Activated CD8-positive, alpha-beta T cell treated with anti-CD3 and anti-CD28 coated beads, Interleukin-2, amount 10 ng/mL, durations not matched to agents 7 days and 5 days (primary cell): ENCODE measurements around the gene GNAS-AS1. TPM values are rescaled to one million over a fixed set of nuclear protein-coding genes. Genes with fewer than 3 reads are reported as not detected.
A peak's percentile ranks its signal among the peaks of the same experiment; 100 is the strongest.

Experiments used
- ATAC-seq: fragments of 150-1000 bp; cut with Tn5 transposase; one replicate; pipeline ENCODE4 v1.10.0; 2021; ENCODE audit warnings: moderate library complexity
- CTCF ChIA-PET: fragments of 350-600 bp; sonication (Branson Sonifier 250); formaldehyde crosslinking; loops from one replicate; lab custom pipeline; 2021; ENCODE audit warnings: antibody characterized with exemption; lab: Charles Lee
- POLR2A ChIA-PET: fragments of 350-600 bp; sonication (Branson Sonifier 250); formaldehyde crosslinking; loops from one replicate; lab custom pipeline; 2021; ENCODE audit warnings: antibody characterized with exemption; lab: Charles Lee
- DNase-seq: peaks from one replicate; pipeline ENCODE4 v3.0.0-alpha.2; 2020
- H3K27ac Mint-ChIP-seq: one replicate; pipeline ENCODE4 v1.8.0; 2021; ENCODE audit warnings: mild to moderate bottlenecking, mixed read lengths
- H3K27me3 Mint-ChIP-seq: one replicate; pipeline ENCODE4 v1.8.0; 2021; ENCODE audit warnings: low read depth, mixed read lengths
- H3K36me3 Mint-ChIP-seq: one replicate; pipeline ENCODE4 v1.8.0; 2021; ENCODE audit warnings: low read depth, mixed read lengths
- H3K4me1 Mint-ChIP-seq: one replicate; pipeline ENCODE4 v1.8.0; 2021; ENCODE audit warnings: low read depth, mixed read lengths
- H3K4me3 Mint-ChIP-seq: one replicate; pipeline ENCODE4 v1.8.0; 2021; ENCODE audit warnings: mild to moderate bottlenecking, mixed read lengths
- H3K9me3 Mint-ChIP-seq: one replicate; pipeline ENCODE4 v1.8.0; 2022; ENCODE audit warnings: mixed read lengths; ENCODE audit not compliant: insufficient read depth
- total RNA-seq, 2 experiments: library from RNA; stranded (reverse); gene quantifications; one replicate each; pipeline ENCODE4 v1.2.3, GENCODE V29; 2021

The GNAS-AS1 gene
- total RNA-seq, 2 experiments from 2014 or later = 1.3 to 2.0 TPM

GRCh38 chr20:58883241-58883691, 32.6 kb upstream of the GNAS-AS1 start:
- no peak overlapping the region for H3K27ac Mint-ChIP-seq
- no peaks in the 10 kb centered on the region for H3K27me3 Mint-ChIP-seq
- no peaks in the 10 kb centered on the region for H3K9me3 Mint-ChIP-seq
- POLR2A ChIA-PET = interaction anchor here (0.8 kb wide), 1 partner anchor 149 kb away, joined by 3 read pairs; the partner anchor contains the start of gene ATP5F1E
- peaks cover 2% of the 10 kb centered on the region for H3K36me3 Mint-ChIP-seq
- peaks cover 48% of the 10 kb centered on the region for H3K4me1 Mint-ChIP-seq
- no peak overlapping the region for H3K4me3 Mint-ChIP-seq
- no peak for ATAC-seq
- no peak for DNase-seq
- CTCF ChIA-PET = interaction anchor here (1.5 to 2.6 kb wide), 2 partner anchors 12 to 16 kb away, joined by 4 to 11 read pairs; no protein-coding TSS in a partner anchor

GRCh38 chr20:58882704-58883089, 32.0 kb upstream of the GNAS-AS1 start:
- no peak for DNase-seq
- Mint-ChIP-seq H3K27ac (no peak overlapping the region), H3K4me1 (peaks cover 49% of the 10 kb centered on the region), H3K9me3 (no peaks in the 10 kb centered on the region), H3K36me3 (peaks cover 2% of the 10 kb centered on the region), H3K4me3 (no peak overlapping the region), H3K27me3 (no peaks in the 10 kb centered on the region)
- ATAC-seq = no peak
- CTCF ChIA-PET = interaction anchor here (1.5 to 2.6 kb wide), 2 partner anchors 12 to 15 kb away, joined by 4 to 11 read pairs; no protein-coding TSS in a partner anchor
- POLR2A ChIA-PET = no interaction called here

GRCh38 chr20:58880994-58881752, 30.5 kb upstream of the GNAS-AS1 start:
- no peak for ATAC-seq

GRCh38 chr20:58880441-58880840, 29.7 kb upstream of the GNAS-AS1 start:
- ATAC-seq = no peak
- H3K4me1 Mint-ChIP-seq = peaks cover 40% of the 10 kb centered on the region
- no peak overlapping the region for H3K27ac Mint-ChIP-seq
- ChIA-PET CTCF (interaction anchor here (0.6 to 2.1 kb wide), 2 partner anchors 10 to 221 kb away, joined by 3 to 9 read pairs; no protein-coding TSS in a partner anchor), POLR2A (interaction anchor here (0.6 kb wide), 1 partner anchor 97 kb away, joined by 5 read pairs; no protein-coding TSS in a partner anchor)
- H3K27me3 Mint-ChIP-seq = no peaks in the 10 kb centered on the region
- DNase-seq = no peak
- peaks cover 2% of the 10 kb centered on the region for H3K36me3 Mint-ChIP-seq
- H3K9me3 Mint-ChIP-seq = no peaks in the 10 kb centered on the region
- H3K4me3 Mint-ChIP-seq = no peak overlapping the region

More at GRCh38 chr20:58880994-58881752, 30.5 kb upstream of the GNAS-AS1 start:
- CTCF ChIA-PET = interaction anchor here (1.0 to 1.5 kb wide), 2 partner anchors 16 to 326 kb away, joined by 3 read pairs; no protein-coding TSS in a partner anchor
- no peaks in the 10 kb centered on the region for H3K27me3 Mint-ChIP-seq
- no peaks in the 10 kb centered on the region for H3K9me3 Mint-ChIP-seq
- H3K4me3 Mint-ChIP-seq = no peak overlapping the region
- DNase-seq = no peak
- POLR2A ChIA-PET = no interaction called here
- peaks cover 2% of the 10 kb centered on the region for H3K36me3 Mint-ChIP-seq
- peaks cover 43% of the 10 kb centered on the region for H3K4me1 Mint-ChIP-seq
- H3K27ac Mint-ChIP-seq = no peak overlapping the region

GRCh38 chr20:58878399-58878798, 27.7 kb upstream of the GNAS-AS1 start:
- H3K4me1 Mint-ChIP-seq = peaks cover 32% of the 10 kb centered on the region
- H3K27ac Mint-ChIP-seq = peak overlapping the region; percentile 69
- POLR2A ChIA-PET = interaction anchor here (1.3 to 1.5 kb wide), 2 partner anchors 11 to 154 kb away, joined by 4 read pairs; partner anchors contain the start of gene ATP5F1E
- no peaks in the 10 kb centered on the region for H3K36me3 Mint-ChIP-seq
- DNase-seq (no peak), ATAC-seq (no peak)
- no peaks in the 10 kb centered on the region for H3K9me3 Mint-ChIP-seq
- H3K4me3 Mint-ChIP-seq = no peak overlapping the region
- CTCF ChIA-PET = interaction anchor here (0.5 to 2.1 kb wide), 2 partner anchors 8 to 14 kb away, joined by 3 to 9 read pairs; no protein-coding TSS in a partner anchor
- no peaks in the 10 kb centered on the region for H3K27me3 Mint-ChIP-seq

GRCh38 chr20:58877976-58878360, 27.3 kb upstream of the GNAS-AS1 start:
- Mint-ChIP-seq H3K36me3 (no peaks in the 10 kb centered on the region), H3K9me3 (no peaks in the 10 kb centered on the region), H3K27me3 (no peaks in the 10 kb centered on the region), H3K4me1 (peaks cover 34% of the 10 kb centered on the region), H3K27ac (peak overlapping the region; percentile 69), H3K4me3 (peak overlapping the region; percentile 15)
- ChIA-PET CTCF (interaction anchor here (2.7 kb wide), 1 partner anchor 10 kb away, joined by 8 read pairs; no protein-coding TSS in a partner anchor), POLR2A (interaction anchor here (1.3 to 1.5 kb wide), 2 partner anchors 11 to 154 kb away, joined by 4 read pairs; partner anchors contain the start of gene ATP5F1E)
- DNase-seq = peak; percentile 64
- ATAC-seq = peak; percentile 90

- CTCF ChIA-PET = interaction anchor here (0.6 to 2.7 kb wide), 3 partner anchors 10 to 527 kb away, joined by 3 to 8 read pairs (median 4); no protein-coding TSS in a partner anchor
These were observed 26.6 kb upstream of the GNAS-AS1 start for GRCh38 chr20:58877050-58877975.

GRCh38 chr20:58876437-58876836, 25.7 kb upstream of the GNAS-AS1 start:
- peaks cover 2% of the 10 kb centered on the region for H3K27me3 Mint-ChIP-seq
- H3K9me3 Mint-ChIP-seq = no peaks in the 10 kb centered on the region
- ChIA-PET CTCF (interaction anchor here (0.6 to 2.7 kb wide), 2 partner anchors 9 to 288 kb away, joined by 4 to 8 read pairs; no protein-coding TSS in a partner anchor), POLR2A (no interaction called here)
- H3K36me3 Mint-ChIP-seq = no peaks in the 10 kb centered on the region
- no peak overlapping the region for H3K4me3 Mint-ChIP-seq
- ATAC-seq (no peak), DNase-seq (no peak)
- peaks cover 41% of the 10 kb centered on the region for H3K4me1 Mint-ChIP-seq
- H3K27ac Mint-ChIP-seq = no peak overlapping the region

More at GRCh38 chr20:58877050-58877975, 26.6 kb upstream of the GNAS-AS1 start:
- Mint-ChIP-seq H3K9me3 (no peaks in the 10 kb centered on the region), H3K27ac (peak overlapping the region; percentile 69), H3K4me3 (no peak overlapping the region), H3K4me1 (peaks cover 41% of the 10 kb centered on the region), H3K27me3 (no peaks in the 10 kb centered on the region), H3K36me3 (no peaks in the 10 kb centered on the region)
- POLR2A ChIA-PET = interaction anchor here (1.3 to 1.5 kb wide), 2 partner anchors 12 to 155 kb away, joined by 4 read pairs; partner anchors contain the start of gene ATP5F1E
- ATAC-seq (peak; percentile 12), DNase-seq (no peak)

GRCh38 chr20:58875541-58876134, 24.9 kb upstream of the GNAS-AS1 start:
- H3K36me3 Mint-ChIP-seq = no peaks in the 10 kb centered on the region
- H3K27ac Mint-ChIP-seq = no peak overlapping the region
- H3K4me1 Mint-ChIP-seq = peaks cover 45% of the 10 kb centered on the region
- no peak overlapping the region for H3K4me3 Mint-ChIP-seq
- no peak for DNase-seq
- CTCF ChIA-PET = interaction anchor here (0.9 to 2.7 kb wide), 3 partner anchors 8 to 10 kb away, joined by 4 to 8 read pairs (median 7); no protein-coding TSS in a partner anchor
- POLR2A ChIA-PET = interaction anchor here (1.3 kb wide), 1 partner anchor 10 kb away, joined by 4 read pairs; no protein-coding TSS in a partner anchor
- H3K27me3 Mint-ChIP-seq = peaks cover 2% of the 10 kb centered on the region
- ATAC-seq = no peak
- no peaks in the 10 kb centered on the region for H3K9me3 Mint-ChIP-seq

GRCh38 chr20:58875111-58875510, 24.4 kb upstream of the GNAS-AS1 start:
- CTCF ChIA-PET = interaction anchor here (0.7 to 2.7 kb wide), 4 partner anchors 8 to 453 kb away, joined by 3 to 8 read pairs (median 6); no protein-coding TSS in a partner anchor
- H3K27me3 Mint-ChIP-seq = peaks cover 2% of the 10 kb centered on the region
- H3K27ac Mint-ChIP-seq = no peak overlapping the region
- H3K4me1 Mint-ChIP-seq = peaks cover 49% of the 10 kb centered on the region
- no peaks in the 10 kb centered on the region for H3K9me3 Mint-ChIP-seq
- ATAC-seq (no peak), DNase-seq (no peak)
- H3K4me3 Mint-ChIP-seq = no peak overlapping the region
- POLR2A ChIA-PET = interaction anchor here (1.1 to 1.3 kb wide), 2 partner anchors 11 to 14 kb away, joined by 4 read pairs; no protein-coding TSS in a partner anchor
- no peaks in the 10 kb centered on the region for H3K36me3 Mint-ChIP-seq
